LNCaP clone FGC (cell line): Measurements from ENCODE around the gene TOLLIP.

ENCODE experiments used
- DNase-seq: peaks from one replicate; pipeline ENCODE4 v3.0.0-alpha.2; 2011; ENCODE audit warnings: low read depth
- H3K4me3 ChIP-seq: 2 replicates; pipeline ENCODE4 v1.5.1; 2011; ENCODE audit warnings: mild to moderate bottlenecking, low read depth, low read length, control low read depth
- TF ChIP-seq, protein P1 (sequence below): IDR thresholded peaks from 2 replicates; pipeline ENCODE4 v1.5.1; 2012; ENCODE audit warnings: mild to moderate bottlenecking; ENCODE audit not compliant: control insufficient read depth, insufficient read depth; ENCODE audit errors: extremely low read depth

TOLLIP gene

DNA sequence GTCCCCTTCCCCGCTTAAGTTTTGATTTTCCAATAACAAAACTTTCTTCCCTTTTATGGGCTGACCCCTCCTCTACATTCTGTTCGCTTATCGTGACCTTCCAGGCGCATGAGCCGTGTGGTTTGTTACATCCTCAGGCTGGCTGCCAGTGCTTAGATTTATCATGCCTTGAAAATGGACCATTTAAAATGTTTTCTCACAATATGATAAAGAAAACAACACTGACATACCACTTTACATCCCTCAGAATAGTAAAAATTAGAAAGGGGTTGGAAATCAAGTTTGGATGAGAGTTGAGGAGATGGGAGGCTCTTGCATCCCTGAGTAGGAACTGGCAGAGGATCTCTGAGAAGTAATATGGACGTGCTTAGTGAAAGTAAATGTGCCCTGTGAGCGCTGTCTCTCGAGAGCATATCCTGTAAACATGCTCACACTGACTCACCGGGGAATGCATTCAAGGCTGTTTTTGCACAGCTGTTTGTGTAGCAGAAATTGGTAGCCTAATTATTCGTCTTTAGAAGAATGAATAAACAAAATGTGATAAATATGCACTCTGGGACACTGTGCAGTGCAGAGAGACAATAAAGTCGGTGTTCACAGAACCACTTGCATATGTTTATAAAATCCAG lies 17.1 kb upstream of the TOLLIP start:
- DNase-seq, result no peak
- TF ChIP-seq, protein P1, sequence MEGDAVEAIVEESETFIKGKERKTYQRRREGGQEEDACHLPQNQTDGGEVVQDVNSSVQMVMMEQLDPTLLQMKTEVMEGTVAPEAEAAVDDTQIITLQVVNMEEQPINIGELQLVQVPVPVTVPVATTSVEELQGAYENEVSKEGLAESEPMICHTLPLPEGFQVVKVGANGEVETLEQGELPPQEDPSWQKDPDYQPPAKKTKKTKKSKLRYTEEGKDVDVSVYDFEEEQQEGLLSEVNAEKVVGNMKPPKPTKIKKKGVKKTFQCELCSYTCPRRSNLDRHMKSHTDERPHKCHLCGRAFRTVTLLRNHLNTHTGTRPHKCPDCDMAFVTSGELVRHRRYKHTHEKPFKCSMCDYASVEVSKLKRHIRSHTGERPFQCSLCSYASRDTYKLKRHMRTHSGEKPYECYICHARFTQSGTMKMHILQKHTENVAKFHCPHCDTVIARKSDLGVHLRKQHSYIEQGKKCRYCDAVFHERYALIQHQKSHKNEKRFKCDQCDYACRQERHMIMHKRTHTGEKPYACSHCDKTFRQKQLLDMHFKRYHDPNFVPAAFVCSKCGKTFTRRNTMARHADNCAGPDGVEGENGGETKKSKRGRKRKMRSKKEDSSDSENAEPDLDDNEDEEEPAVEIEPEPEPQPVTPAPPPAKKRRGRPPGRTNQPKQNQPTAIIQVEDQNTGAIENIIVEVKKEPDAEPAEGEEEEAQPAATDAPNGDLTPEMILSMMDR, result no peak
- H3K4me3 ChIP-seq, result no peak overlapping the region

GRCh38 chr11:1323774-1324173 lies 14.3 kb upstream of the TOLLIP start:
- no peak overlapping the region for H3K4me3 ChIP-seq
- no peak for DNase-seq
- TF ChIP-seq, protein P1, result no peak

DNA sequence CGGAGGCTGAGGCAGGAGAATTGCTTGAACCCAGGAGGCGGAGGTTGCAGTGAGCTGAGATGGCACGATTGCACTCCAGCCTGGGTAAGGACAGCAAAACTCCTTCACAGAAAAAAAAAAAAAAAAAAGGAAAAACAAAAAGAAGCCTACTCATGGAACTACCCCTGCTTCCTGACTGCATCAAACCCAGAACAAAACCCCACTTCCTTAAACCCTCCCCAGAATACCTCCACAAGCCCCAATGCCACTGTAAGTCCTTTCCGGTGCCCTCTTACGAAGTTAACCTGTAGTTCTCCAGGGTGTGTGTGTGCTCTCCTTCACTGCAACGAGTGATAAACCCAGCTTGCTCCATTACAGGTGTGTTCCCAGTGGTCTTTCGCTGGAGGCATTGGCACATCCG lies 8.6 kb upstream of the TOLLIP start:
- H3K4me3 ChIP-seq, result no peak overlapping the region
- no peak for DNase-seq
- TF ChIP-seq, protein P1, result no peak

DNA sequence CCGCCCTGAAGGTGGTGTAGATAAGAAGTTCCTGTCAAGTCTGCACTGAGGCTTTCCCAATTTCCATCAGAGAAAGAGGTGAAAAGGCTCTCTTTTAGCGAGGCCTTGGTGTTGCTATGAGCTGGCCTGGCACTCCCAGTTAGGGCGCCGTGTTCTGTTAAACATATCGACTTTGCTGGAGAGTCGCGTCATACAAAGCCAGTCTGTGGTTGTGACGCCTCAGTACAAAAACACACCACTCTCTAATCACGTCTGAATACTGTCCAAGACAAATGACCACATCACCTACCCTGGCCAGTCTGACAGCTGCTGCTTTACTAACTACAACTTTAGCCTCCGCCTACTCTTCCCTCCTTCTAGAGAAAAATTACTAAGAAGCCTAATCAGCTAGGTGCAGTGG lies 8.0 kb upstream of the TOLLIP start:
- no peak overlapping the region for H3K4me3 ChIP-seq
- TF ChIP-seq, protein P1, result no peak
- no peak for DNase-seq

- no peak for DNase-seq
- TF ChIP-seq, protein P1, result no peak
- H3K4me3 ChIP-seq, result peak overlapping the region; percentile 70
Observed at GRCh38 chr11:1310772-1311468, 1.5 kb upstream of the TOLLIP start.

GRCh38 chr11:1310318-1310687 lies 871 bp upstream of the TOLLIP start:
- peak overlapping the region; percentile 70 for H3K4me3 ChIP-seq
- no peak for DNase-seq
- TF ChIP-seq, protein P1, result no peak
